GM15510 (cell line): Measurements from ENCODE around the gene PCDHA13.

Experiments
- POLR2A ChIP-seq: IDR thresholded peaks from 3 replicates; pipeline ENCODE4 v1.6.1; 2011; ENCODE audit warnings: borderline replicate concordance; ENCODE audit not compliant: insufficient read length; ENCODE audit errors: extremely low read depth

Gene PCDHA13

DNA sequence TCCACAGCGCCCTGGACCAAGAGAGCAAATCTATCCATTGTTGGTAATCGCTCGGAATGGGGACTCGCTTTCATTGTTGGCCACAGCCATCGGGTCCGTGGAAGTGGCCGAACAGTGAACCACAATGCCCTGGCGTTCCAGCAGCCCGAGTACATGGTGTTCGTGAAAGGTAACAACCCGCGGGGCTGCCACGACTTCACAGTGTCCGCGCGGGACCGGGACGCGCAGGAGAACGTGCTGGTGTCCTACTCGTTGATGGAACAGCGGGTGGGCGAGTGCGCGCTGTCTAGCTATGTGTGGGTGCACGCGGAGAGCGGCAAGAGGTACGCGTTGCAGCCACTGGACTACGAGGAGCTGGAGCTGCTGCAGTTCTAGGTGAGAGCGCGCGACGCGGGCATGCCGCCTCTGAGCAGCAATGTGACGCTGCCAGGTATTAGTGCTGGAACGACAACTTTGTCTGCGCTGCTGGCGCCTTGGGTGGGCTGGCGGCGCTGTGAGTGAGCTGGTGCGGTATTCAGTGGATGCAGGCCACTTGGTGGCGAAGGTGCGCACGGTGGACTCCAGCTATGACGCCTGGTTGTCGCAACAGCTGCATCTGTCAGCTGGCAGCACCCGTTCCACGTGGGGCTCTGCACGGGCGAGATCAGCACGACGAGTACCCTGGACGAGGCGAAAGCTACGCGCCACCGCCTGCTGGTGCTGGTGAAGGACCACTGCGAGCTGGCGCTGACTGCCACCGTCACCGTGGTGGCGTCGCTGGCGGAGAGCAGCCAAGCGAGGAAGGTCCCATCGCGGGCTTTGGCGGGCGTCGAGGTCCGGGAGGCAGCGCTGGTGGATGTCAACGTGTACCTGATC lies 19.3 kb upstream of the PCDHA13 start:
- TF ChIP-seq POLR2A, result no peak

- TF ChIP-seq POLR2A, result no peak
These were observed 13.0 kb upstream of the PCDHA13 start, which contains the start of gene PCDHA11 for GRCh38 chr5:140868721-140869554. Gene PCDHA11, plus strand, starts transcription at chr5:140868957. Its CDS starts 147 bp downstream, at chr5:140869104.

DNA sequence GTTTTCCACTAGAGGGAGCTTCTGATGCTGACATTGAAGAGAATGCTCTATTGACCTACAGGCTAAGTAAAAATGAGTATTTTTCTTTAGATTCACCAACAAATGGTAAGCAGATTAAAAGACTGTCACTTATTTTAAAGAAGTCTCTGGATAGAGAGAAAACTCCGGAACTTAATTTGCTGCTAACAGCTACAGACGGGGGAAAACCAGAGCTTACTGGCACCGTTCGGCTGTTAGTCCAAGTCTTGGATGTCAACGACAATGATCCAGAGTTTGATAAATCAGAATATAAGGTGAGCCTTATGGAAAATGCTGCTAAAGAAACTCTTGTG lies 12.4 kb upstream of the PCDHA13 start:
- TF ChIP-seq POLR2A, result no peak

- TF ChIP-seq POLR2A, result no peak
These were observed 11.4 kb upstream of the PCDHA13 start for GRCh38 chr5:140870221-140871201.

- no peak for TF ChIP-seq POLR2A
These were observed 6.5 kb upstream of the PCDHA13 start, which contains the start of gene PCDHA12 for GRCh38 chr5:140875085-140876065. Gene PCDHA12, plus strand, starts transcription at chr5:140875308. Its CDS starts 165 bp downstream, at chr5:140875473.

DNA sequence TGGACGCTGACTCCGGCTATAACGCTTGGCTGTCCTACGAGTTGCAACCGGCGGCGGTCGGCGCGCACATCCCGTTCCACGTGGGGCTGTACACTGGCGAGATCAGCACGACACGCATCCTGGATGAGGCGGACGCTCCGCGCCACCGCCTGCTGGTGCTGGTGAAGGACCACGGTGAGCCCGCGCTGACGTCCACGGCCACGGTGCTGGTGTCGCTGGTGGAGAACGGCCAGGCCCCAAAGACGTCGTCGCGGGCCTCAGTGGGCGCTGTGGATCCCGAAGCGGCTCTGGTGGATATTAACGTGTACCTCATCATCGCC lies 4.7 kb upstream of the PCDHA13 start:
- no peak for TF ChIP-seq POLR2A

- no peak for TF ChIP-seq POLR2A
These were observed 621 bp downstream of the PCDHA13 start for GRCh38 chr5:140882591-140882899.

- no peak for TF ChIP-seq POLR2A
These were observed 1.4 kb downstream of the PCDHA13 start for GRCh38 chr5:140883373-140883772.

DNA sequence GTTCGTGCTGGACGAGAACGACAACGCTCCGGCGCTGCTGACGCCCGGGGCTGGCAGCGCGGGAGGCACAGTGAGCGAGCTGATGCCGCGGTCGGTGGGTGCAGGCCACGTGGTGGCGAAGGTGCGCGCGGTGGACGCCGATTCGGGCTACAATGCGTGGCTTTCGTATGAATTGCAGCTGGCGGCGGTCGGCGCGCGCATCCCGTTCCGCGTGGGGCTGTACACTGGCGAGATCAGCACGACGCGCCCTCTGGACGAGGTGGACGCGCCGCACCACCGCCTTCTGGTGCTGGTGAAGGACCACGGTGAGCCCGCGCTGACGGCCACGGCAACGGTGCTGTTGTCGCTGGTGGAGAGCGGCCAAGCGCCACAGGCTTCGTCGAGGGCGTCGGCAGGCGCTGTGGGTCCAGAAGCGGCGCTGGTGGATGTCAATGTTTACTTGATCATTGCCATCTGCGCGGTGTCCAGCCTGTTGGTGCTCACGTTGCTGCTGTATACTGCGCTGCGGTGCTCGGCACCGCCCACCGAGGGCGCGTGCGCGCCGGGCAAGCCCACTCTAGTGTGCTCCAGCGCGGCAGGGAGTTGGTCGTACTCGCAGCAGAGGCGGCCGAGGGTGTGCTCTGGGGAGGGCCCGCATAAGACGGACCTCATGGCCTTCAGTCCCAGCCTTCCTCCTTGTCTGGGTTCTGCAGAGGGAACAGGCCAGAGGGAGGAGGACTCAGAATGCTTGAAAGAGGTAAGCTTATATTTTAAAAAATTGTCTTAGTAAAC lies 2.2 kb downstream of the PCDHA13 start:
- TF ChIP-seq POLR2A, result no peak

DNA sequence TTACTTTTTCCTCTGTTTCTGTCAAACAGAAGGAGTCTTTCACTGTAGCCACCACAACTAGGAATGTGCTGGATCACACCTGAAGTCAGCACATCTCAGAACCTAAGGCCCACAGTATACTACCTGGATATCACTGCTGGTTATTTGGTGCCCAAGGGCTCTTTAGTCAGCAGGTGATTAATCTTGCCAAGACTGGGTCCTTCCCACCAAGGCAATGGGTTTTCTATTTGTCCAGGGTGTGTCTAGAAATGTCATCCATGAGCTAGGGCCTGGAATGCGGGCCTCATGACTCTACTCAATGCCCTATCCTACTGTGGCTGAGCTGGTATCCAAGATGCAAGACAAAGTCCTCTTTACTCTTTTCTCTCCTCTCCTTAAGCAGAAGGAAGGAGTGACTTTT lies 34.4 kb downstream of the PCDHA13 start:
- no peak for TF ChIP-seq POLR2A

- TF ChIP-seq POLR2A, result no peak
These were observed 41.7 kb downstream of the PCDHA13 start for GRCh38 chr5:140923601-140924000.

GRCh38 chr5:140925806-140926442 lies 44.0 kb downstream of the PCDHA13 start, which contains the start of gene PCDHAC1:
Gene PCDHAC1, plus strand, starts transcription at chr5:140926299. Its CDS starts 594 bp downstream, at chr5:140926893.
- TF ChIP-seq POLR2A, result no peak

GRCh38 chr5:140926443-140927227 lies 44.7 kb downstream of the PCDHA13 start:
- TF ChIP-seq POLR2A, result no peak
